Endothelial cell of umbilical vein (primary cell): Measurements from ENCODE around the gene NRDE2. TPM values are rescaled to one million over a fixed set of nuclear protein-coding genes. Genes with fewer than 3 reads are reported as not detected.

ENCODE experiments used
- BruUV-seq: library from RNA; stranded (reverse); fragments of 400-500 nt; replicated peaks from 2 replicates; lab custom pipeline; 2021; lab: Mats Ljungman, UMichigan
- CTCF ChIA-PET: fragments of 300-600, 350-600 bp; sonication (Branson Sonifier 250); formaldehyde crosslinking; loops from one replicate; lab custom pipeline; 2021; ENCODE audit warnings: antibody characterized with exemption, inconsistent platforms; lab: Charles Lee
- POLR2A ChIA-PET: fragments of 300-600, 350-600 bp; sonication (Branson Sonifier 250); formaldehyde crosslinking; loops from one replicate; lab custom pipeline; 2021; ENCODE audit warnings: antibody characterized with exemption, inconsistent platforms; lab: Charles Lee
- DNase-seq: peaks from one replicate; pipeline ENCODE4 v3.0.0-alpha.2; 2011; ENCODE audit warnings: low read depth, low spot score
- FAIRE-seq: peaks from 2 replicates; lab custom pipeline; 2011; peaks lifted over from hg19 to GRCh38; lab: Jason Lieb, UNC
- H2AFZ ChIP-seq: 2 replicates; pipeline ENCODE4 v1.6.0; 2012; ENCODE audit warnings: low read depth, low read length, control low read depth, inconsistent platforms
- H3K27ac ChIP-seq: 2 replicates; pipeline ENCODE4 v1.5.1; 2011; ENCODE audit warnings: low read depth, mild to moderate bottlenecking, control low read depth, low read length, moderate library complexity; ENCODE audit not compliant: insufficient read depth
- H3K27me3 ChIP-seq, 2 experiments: 2 replicates each; pipeline versions ENCODE4 v1.6.0 to v1.6.1; 2011; ENCODE audit warnings: low read length in 2 of 2, mixed read lengths in 1 of 2; ENCODE audit not compliant: control insufficient read depth in 2 of 2, insufficient read depth in 2 of 2
- H3K36me3 ChIP-seq, 2 experiments: 2 replicates in 1 of 2; 3 replicates in 1 of 2; pipeline ENCODE4 v1.5.1; 2011; ENCODE audit warnings: low read length in 2 of 2, mild to moderate bottlenecking in 1 of 2, moderate library complexity in 1 of 2; ENCODE audit not compliant: control insufficient read depth in 2 of 2, insufficient read depth in 2 of 2; ENCODE audit errors: extremely low read depth in 1 of 2
- H3K4me1 ChIP-seq: 3 replicates; pipeline ENCODE4 v1.5.1; 2011; ENCODE audit warnings: mild to moderate bottlenecking, low read length; ENCODE audit not compliant: control insufficient read depth, insufficient read depth; ENCODE audit errors: extremely low read depth
- H3K4me2 ChIP-seq: 2 replicates; pipeline ENCODE4 v1.6.1; 2011; ENCODE audit warnings: low read length, control low read depth, mixed read lengths; ENCODE audit not compliant: insufficient read depth
- H3K4me3 ChIP-seq, 3 experiments: fragments of 200-600 bp in 1 of 3; sonication (generic), shearing (Covaris generic) in 1 of 3; replicated peaks in 1 of 3; 2 replicates each; pipeline ENCODE4 v1.5.1; 2011 to 2016; ENCODE audit warnings: control low read depth in 3 of 3, low read length in 3 of 3, mild to moderate bottlenecking in 2 of 3, inconsistent platforms in 1 of 3, low read depth in 1 of 3, moderate library complexity in 1 of 3; ENCODE audit not compliant: insufficient read depth in 1 of 3
- H3K79me2 ChIP-seq: 2 replicates; pipeline ENCODE4 v1.6.0; 2012; ENCODE audit warnings: low read length, inconsistent platforms; ENCODE audit not compliant: control insufficient read depth, insufficient read depth
- H3K9ac ChIP-seq: replicated peaks from 2 replicates; pipeline ENCODE3; 2011; ENCODE audit warnings: low read length, control low read depth; ENCODE audit not compliant: insufficient read depth; ENCODE audit errors: extremely low read depth
- H3K9me1 ChIP-seq: replicated peaks from 3 replicates; pipeline ENCODE4 v1.6.0; 2011; ENCODE audit warnings: mild to moderate bottlenecking, low read length; ENCODE audit not compliant: control insufficient read depth, insufficient read depth; ENCODE audit errors: extremely low read depth
- H3K9me3 ChIP-seq: replicated peaks from 2 replicates; pipeline ENCODE4 v1.5.1; 2012; ENCODE audit warnings: low read length, inconsistent platforms; ENCODE audit not compliant: control insufficient read depth, insufficient read depth
- H4K20me1 ChIP-seq: replicated peaks from 2 replicates; pipeline ENCODE3; 2011; ENCODE audit warnings: mild to moderate bottlenecking, low read length; ENCODE audit not compliant: control insufficient read depth, insufficient read depth; ENCODE audit errors: extremely low read depth
- CTCF ChIP-seq, 2 donors: IDR thresholded peaks; 1 replicate in 1 of 2; 2 replicates in 1 of 2; pipeline ENCODE4 v1.5.1; 2011; ENCODE audit warnings: low read length in 2 of 2, mild to moderate bottlenecking in 2 of 2, moderate library complexity in 2 of 2, control low read depth in 1 of 2, inconsistent platforms in 1 of 2, low read depth in 1 of 2; ENCODE audit not compliant: insufficient read depth in 1 of 2; ENCODE audit errors: extremely low read depth in 1 of 2
- EZH2 ChIP-seq: IDR thresholded peaks from 2 replicates; pipeline ENCODE4 v1.6.1; 2012; ENCODE audit warnings: borderline replicate concordance, low read depth, mild to moderate bottlenecking, moderate library complexity, low read length, inconsistent platforms; ENCODE audit not compliant: severe bottlenecking
- FOS ChIP-seq: IDR thresholded peaks from 2 replicates; pipeline ENCODE4 v1.6.1; 2011; ENCODE audit warnings: mild to moderate bottlenecking, low read length, moderate library complexity, borderline replicate concordance; ENCODE audit not compliant: insufficient read depth
- GATA2 ChIP-seq: IDR thresholded peaks from 2 replicates; pipeline ENCODE4 v1.7.0; 2011; ENCODE audit warnings: low read depth, mild to moderate bottlenecking, moderate library complexity, mixed read lengths, low read length; ENCODE audit not compliant: insufficient read length, insufficient read depth
- JUN ChIP-seq: IDR thresholded peaks from 2 replicates; pipeline ENCODE4 v1.6.1; 2011; ENCODE audit warnings: borderline replicate concordance, low read depth; ENCODE audit not compliant: insufficient read length, insufficient read depth
- MYC ChIP-seq: IDR thresholded peaks from one replicate; pipeline ENCODE4 v1.6.1; 2011; ENCODE audit warnings: mild to moderate bottlenecking, low read depth, low read length
- POLR2A ChIP-seq: IDR thresholded peaks from 2 replicates; pipeline ENCODE4 v1.6.1; 2012; ENCODE audit warnings: low read depth, mild to moderate bottlenecking, control low read depth, low read length
- POLR2AphosphoS5 ChIP-seq: IDR thresholded peaks from 2 replicates; pipeline ENCODE4 v1.6.1; 2012; ENCODE audit warnings: low read depth, mild to moderate bottlenecking, control low read depth, low read length, moderate library complexity; ENCODE audit not compliant: insufficient read depth
- dilution Hi-C: fragments of 300-500 bp; cut with MboI; formaldehyde crosslinking; loops from one replicate; pipeline ENCODE4 v1.15.0; 2019; ENCODE audit warnings: low sequenced_read_pairs; ENCODE audit not compliant: extremely low pct_ligation_motif_present
- intact Hi-C: fragments of 100-400 bp; cut with micrococcal nuclease; formaldehyde crosslinking; loops from one replicate; pipeline ENCODE4 v1.10.0; 2022
- polyA plus RNA-seq, 4 experiments: library from polyadenylated mRNA; depleted of rRNA in 3 of 4; stranded (reverse) in 3 of 4; unstranded in 1 of 4; fragments of >200 nt; gene quantifications; 2 replicates each; pipeline versions ENCODE4 v1.2.1 to v1.2.3, GENCODE V29; 2011 to 2012; ENCODE audit warnings: missing spikeins in 1 of 4
- total RNA-seq: library from RNA; stranded (reverse); gene quantifications from 2 replicates; pipeline ENCODE4 v1.2.3, GENCODE V29; 2021
- TF ChIP-seq, protein P1 (sequence below): IDR thresholded peaks from 2 replicates; pipeline ENCODE4 v1.6.1; 2011; ENCODE audit not compliant: insufficient read depth, insufficient read length

NRDE2 gene
- total and polyA plus RNA-seq, 2 donors (not counting 3 experiments of a cell fraction or from before 2014, with no cell fraction given), result 8.5 to 22.1 TPM

- CTCF ChIA-PET, result interaction anchor here (0.7 to 2.0 kb wide), 4 partner anchors 20 to 283 kb away, joined by 3 to 21 read pairs (median 4); no protein-coding TSS in a partner anchor
- POLR2A ChIA-PET, result no interaction called here
Measured at GRCh38 chr14:90255871-90256270, 75.9 kb downstream of the NRDE2 start.

More at GRCh38 chr14:90255871-90256270, 75.9 kb downstream of the NRDE2 start:
- Histone ChIP-seq H3K9me1 (no peaks in the 10 kb centered on the region), H3K79me2 (peaks cover 29% of the 10 kb centered on the region), H3K9ac (peak overlapping the region; percentile 94), H3K27ac (no peak overlapping the region), H2AFZ (peak overlapping the region; percentile 92), H3K4me1 (peaks cover 5% of the 10 kb centered on the region), H3K4me3 (peak overlapping the region; percentile 50 to 95 (median 77)), H3K27me3 (peaks cover 0 to 2% of the 10 kb centered on the region in 2 experiments), H3K9me3 (no peaks in the 10 kb centered on the region), H3K36me3 (peaks cover under 1 to 3% of the 10 kb centered on the region in 2 experiments), H3K4me2 (peak overlapping the region; percentile 57), H4K20me1 (no peaks in the 10 kb centered on the region)
- TF ChIP-seq GATA2 (no peak), MYC (no peak), POLR2A (no peak), FOS (no peak), POLR2AphosphoS5 (no peak), JUN (no peak), EZH2 (no peak), CTCF (IDR thresholded peaks at IDR 0.05; ENCODE audit: extremely low read depth in 1 of 2, insufficient read depth in 1 of 2, low read depth in 1 of 2, low read length in 2 of 2) (no peak)
- TF ChIP-seq, protein P1, sequence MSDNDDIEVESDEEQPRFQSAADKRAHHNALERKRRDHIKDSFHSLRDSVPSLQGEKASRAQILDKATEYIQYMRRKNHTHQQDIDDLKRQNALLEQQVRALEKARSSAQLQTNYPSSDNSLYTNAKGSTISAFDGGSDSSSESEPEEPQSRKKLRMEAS, result no peak
- no TSS peak for BruUV-seq
- dilution Hi-C loops, result no loop called here
- FAIRE-seq (no peak), DNase-seq (no peak)
- intact Hi-C loops, result loop anchor here (1.0 kb wide), 2 partner anchors 115 to 302 kb away; partner anchors contain the start of gene EFCAB11
